ENCODE data around the gene CWH43.
"Not testable (repeated sequence)": the region's sequence is repeated elsewhere in the genome, so short reads cannot be mapped to it uniquely, and the experiment has no call there.

Gene CWH43

GRCh38 chr4:48985976-48986653, at the start of gene CWH43:
Gene CWH43 (plus strand): TSS chr4:48986275. CDS start chr4:48986430, 155 bp downstream.
- no peak for DNase-seq

GRCh38 chr4:48937033-48937432, 49.0 kb upstream of the CWH43 start:
- DNase-seq, result no peak

DNA sequence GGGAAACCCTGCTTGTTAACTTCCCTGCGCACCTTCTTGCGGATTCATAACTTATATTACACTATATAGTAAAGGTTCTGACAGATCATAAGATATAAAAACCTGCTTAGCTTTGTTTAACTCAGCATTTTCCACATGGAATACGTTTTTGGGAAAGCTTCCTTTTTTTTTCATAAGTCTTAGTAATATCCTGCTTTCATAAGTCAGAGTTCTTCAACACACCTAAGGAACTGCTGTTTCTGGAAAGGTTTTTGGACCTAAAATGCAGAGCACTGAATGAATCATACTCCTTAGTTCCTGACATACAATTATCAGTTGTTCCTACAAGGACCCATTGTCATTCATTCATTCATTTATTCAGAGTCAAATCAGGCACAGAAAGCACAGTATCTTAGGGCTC, 47.2 kb upstream of the CWH43 start:
- DNase-seq, result no peak

- DNase-seq, result no peak
Measured at GRCh38 chr4:48939785-48940184, 46.3 kb upstream of the CWH43 start.

DNA sequence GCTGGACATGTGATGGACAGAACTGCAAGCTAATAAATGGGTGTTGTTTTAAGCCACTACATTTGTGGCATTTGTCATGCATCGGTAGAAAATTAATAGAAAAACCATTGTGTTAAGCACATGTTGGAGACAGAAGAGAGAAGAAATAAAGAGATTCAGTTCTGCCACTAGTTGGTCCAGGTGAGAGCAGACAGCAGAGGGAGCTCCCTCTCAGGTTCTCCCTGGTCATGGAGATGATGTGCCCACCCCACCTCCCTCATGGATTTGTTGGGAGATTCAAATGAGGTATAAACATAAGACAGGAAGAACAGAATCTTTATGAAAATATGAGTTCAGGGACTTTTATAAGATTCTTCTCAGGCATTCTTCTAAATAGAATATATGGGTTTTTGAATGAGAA, 42.7 kb upstream of the CWH43 start:
- DNase-seq, result no peak

DNA sequence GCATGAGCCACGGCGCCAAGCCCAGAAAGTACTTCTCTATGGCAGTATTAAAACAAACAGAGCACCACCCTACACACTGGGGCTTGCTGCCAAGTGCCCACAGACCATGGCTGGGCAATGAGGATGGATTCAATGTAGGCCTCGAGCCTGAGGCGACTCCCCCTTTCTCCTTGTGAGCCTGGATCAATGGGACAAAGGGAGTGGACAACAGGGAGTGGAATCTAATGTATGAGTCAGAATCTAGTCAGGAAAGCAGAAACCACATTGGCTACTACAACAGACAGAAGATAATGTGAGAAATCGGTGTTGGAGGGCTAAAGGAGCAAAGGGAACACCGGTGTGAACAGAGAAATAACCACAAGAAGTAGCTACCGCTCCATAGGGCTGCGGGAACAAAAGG, 41.8 kb upstream of the CWH43 start:
- no peak for DNase-seq

DNA sequence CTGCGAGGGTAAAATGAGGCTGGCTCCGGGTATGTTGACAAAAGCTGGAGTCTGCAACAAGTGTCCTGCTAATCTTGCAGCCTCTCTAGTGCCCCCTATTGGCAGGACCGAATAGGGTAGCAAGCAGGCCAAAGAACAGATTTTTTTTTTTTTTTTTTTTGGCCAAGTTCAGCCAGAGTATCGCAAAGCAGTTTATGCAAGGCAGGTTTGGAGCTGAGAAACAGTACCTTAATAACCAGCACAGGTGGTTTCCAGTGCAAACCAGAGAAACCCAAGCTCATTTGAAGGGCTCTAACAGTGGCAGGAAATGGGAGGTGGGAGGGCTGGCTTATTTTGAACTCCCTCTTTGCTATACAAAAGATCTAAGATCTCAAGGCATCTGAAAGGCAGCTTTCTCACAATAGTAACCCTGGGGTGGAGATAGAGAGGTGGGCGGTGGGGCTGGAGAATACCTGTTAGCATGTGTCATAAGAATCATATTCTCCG, 41.3 kb upstream of the CWH43 start:
- DNase-seq, result no peak

- no peak for DNase-seq
Measured at GRCh38 chr4:48945981-48946380, 40.1 kb upstream of the CWH43 start.

- no peak for DNase-seq
Measured at GRCh38 chr4:48947731-48948130, 38.3 kb upstream of the CWH43 start.

GRCh38 chr4:48949086-48949485, 37.0 kb upstream of the CWH43 start:
- DNase-seq, result no peak

DNA sequence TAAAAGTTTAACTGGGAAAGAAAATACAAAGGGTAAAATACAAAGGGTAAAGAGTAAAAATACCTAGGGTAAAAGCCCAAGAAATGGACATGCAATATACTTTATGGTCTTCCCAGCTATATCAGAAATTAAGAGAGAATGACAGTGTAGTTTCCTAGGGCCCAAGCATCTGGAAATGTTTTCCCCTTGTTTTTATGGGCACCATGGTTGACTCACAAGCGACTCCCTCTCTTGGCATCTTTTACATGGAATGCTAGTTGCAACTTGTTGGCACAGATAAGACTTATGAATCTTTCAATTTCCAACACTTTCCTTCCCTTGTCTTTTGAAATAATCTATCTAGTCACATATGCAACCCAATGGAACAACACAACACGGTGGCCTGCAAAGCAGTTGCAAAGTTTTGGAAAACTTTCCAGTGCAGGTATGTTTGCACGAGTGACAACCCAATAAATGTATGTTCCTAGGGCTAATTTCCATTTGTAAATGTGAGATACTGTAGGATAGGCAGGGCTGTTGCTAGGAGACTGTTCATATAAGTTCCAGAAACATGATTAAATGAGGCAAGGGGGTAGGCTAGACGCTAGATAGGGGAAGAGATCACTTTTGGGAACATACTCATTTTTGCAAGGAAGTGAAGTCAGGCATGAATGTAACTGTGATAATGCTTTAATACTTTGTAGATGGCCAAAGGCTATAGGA, 36.4 kb upstream of the CWH43 start:
- no peak for DNase-seq

GRCh38 chr4:48954314-48954713, 31.8 kb upstream of the CWH43 start:
- DNase-seq, result no peak

DNA sequence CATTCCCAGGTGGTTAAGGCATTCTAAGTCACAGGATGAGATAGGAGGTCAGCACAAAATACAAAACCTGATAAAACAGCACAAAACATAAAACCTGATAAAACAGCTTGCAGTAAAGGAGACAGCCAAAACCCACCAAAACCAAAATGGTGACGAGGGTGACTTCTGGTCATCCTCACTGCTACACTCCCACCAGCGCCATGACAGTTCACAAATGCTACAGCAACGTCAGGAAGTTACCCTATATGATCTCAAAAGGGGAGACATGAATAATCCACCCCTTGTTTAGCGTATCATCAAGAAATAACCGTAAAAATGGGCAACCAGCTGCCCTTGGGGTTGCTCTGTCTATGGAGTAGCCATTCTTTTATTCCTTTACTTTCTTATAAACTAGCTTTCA, 28.7 kb upstream of the CWH43 start:
- DNase-seq, result not testable (repeated sequence)

DNA sequence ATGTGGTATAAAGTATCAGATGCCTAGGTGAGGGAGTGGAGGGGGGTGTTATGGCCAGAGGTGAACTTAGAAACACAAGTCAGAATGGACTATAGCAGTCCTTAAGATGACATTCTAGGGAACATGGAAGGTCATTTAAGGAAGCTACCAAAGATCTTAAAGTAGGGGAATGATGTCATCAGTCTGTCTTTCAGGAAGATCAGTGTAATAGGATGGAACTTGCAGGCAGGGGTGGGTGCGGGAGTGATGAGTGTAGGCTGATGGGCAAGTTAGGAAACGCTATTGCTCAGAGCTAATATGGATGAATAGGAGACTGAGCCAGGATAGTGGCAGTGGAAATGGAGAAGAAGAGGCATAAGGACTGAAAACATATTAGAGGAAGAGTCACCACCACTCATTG, 27.5 kb upstream of the CWH43 start:
- no peak for DNase-seq

DNA sequence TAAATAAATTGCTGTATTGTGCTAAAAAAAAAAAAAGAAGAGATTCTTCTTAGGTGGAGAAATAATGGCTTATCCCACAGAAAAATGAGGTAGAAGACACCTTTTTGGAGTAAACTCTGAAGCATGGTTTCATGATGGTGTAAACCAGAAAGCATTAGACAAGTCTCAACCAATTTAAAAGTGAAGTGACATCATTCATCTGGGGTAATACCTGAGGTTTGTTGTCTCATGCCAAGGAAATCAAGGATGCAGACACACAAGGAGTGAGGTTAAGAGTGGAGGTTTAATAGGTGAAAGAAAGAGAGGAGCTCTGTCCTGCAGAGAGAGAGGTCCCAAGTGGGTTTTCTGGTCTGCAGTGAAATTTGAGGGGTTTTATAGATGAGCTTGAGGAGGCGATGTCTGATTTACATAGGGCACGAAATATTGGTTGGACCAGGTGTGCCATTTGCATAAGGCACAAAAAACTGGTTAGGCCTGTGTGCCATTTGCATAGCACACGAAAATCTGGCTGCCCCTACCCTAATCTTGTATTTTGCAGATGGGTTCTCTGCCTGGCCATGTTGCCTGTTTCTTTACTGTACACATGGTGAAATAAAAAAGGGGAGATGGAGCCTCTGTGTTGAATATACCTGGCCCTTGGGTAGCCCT, 25.0 kb upstream of the CWH43 start:
- no peak for DNase-seq

- DNase-seq, result no peak
Measured at GRCh38 chr4:48962636-48963035, 23.4 kb upstream of the CWH43 start.

GRCh38 chr4:48963042-48963679, 22.9 kb upstream of the CWH43 start:
- peak; percentile 28 for DNase-seq

GRCh38 chr4:48967101-48967500, 19.0 kb upstream of the CWH43 start:
- DNase-seq, result no peak

DNA sequence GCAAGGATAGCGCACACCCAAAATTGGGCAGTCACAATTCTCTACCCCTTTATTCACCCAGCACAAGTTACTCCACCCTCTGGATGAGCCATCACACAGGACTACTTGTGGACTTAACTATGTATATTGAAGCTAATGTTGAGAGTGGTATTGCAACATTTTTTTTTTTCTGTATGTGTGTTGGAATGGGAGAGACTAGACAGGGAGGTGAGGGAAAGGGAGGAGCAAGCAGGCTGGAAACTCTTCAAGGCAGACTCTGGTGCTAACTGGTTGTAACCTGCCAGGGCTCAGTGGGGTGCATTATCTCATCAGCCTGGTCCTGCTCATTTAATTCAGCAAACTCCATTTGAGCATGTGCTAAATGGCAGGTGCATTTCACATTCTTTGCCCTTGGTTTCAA, 18.4 kb upstream of the CWH43 start:
- no peak for DNase-seq

GRCh38 chr4:48968814-48969213, 17.3 kb upstream of the CWH43 start:
- DNase-seq, result no peak

GRCh38 chr4:48970471-48970921, 15.6 kb upstream of the CWH43 start:
- DNase-seq, result no peak

DNA sequence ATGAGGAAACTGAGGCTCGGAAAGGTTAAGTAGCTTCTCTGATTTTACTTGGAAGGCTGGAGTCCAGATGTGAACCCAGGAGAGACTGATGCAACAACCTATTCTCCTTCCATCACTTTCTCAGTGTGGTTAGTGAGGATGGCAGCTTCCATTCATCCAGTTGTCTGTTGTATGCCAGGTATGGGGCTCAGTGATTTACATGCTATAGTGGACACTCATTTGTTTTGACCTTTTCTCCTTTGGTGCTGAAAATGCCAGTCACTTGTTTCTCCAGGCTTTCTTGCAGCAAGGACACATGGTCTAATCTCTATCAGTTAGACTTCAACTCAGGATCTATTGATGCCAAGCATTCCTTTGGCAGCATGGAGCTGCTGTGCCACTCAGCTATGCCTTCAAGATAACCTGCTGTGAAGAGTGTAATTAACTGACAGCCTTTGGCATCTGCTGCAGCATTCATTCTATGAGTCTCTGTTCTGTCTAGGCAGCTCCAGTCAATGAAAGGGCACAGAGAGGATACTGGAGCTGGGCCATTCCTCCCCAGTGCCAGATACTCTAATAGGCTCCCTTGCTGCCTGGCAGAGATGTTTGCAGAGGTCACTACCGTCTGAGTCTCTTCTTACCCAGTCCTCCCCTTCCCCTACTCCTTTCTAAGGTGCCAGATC, 11.0 kb upstream of the CWH43 start:
- DNase-seq, result no peak

DNA sequence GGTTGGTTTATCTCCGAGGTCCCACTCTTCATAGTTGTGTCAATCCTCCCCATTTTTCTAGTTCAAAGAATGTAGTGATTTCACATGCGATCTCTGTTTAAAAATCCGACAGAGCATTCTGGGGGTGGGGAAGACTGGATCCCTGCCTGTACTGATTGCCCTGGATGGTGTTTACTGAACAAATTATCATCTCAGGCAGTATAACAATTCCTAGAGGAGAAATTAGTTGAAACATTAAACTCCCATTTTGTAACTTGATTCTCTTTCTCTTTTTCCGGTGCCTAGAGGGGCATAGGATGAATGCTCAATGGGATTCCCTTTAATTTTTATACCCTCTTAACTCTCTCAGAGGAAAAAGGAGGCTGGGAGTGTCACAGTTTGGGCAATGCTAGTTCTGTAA, 10.0 kb upstream of the CWH43 start:
- no peak for DNase-seq
